NCI-H187 (cell line): ENCODE data around the gene STK4.
"Not testable (repeated sequence)": the region's sequence is repeated elsewhere in the genome, so short reads cannot be mapped to it uniquely, and the experiment has no call there.

Experiments
- DNase-seq, 2 experiments: peaks; one replicate each; lab custom pipeline; 2025; lab: John Stamatoyannopoulos, UW

The STK4 gene

GRCh38 chr20:44988631-44989171 is 22.4 kb downstream of the STK4 start:
- no peak for DNase-seq

- DNase-seq = no peak
Measured at GRCh38 chr20:44990425-44990824, 24.1 kb downstream of the STK4 start.

DNA sequence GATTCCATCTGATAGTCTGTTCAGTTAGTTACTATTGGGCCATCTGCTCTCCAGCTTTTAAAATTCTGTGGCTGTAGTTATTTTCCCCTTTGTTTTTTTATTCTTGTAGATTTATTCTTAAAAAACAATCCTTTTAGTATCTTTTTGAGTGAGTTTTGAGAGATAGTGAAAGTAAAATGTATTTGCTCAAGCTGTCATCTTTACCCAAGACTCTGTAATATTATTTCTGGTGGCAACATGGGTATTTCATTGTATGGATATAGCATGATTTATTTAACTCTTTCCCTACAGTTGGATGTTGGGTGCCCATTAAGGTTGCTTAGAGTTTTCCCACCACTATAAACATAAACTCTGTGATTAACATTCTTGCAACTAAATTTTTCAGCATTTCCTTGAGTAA is 24.6 kb downstream of the STK4 start:
- DNase-seq = no peak

DNA sequence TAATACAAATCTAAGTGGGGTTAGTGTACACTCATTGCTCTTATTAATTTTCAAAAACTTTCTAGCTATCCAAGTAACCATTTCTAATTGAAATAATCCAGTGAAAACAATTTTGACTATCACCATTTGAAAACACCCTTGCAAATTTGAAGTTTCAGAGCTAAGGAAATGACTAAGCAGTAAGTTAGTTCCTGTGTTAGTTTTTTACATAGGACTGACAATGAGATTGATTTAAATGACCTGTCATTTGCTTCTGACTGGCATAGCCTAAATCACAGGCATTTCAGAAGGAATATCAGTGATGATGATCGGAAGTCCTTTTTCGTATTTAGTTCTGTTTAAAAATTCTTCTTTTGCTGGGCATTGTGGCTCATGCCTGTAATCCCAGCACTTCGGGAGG is 27.0 kb downstream of the STK4 start:
- DNase-seq = no peak

DNA sequence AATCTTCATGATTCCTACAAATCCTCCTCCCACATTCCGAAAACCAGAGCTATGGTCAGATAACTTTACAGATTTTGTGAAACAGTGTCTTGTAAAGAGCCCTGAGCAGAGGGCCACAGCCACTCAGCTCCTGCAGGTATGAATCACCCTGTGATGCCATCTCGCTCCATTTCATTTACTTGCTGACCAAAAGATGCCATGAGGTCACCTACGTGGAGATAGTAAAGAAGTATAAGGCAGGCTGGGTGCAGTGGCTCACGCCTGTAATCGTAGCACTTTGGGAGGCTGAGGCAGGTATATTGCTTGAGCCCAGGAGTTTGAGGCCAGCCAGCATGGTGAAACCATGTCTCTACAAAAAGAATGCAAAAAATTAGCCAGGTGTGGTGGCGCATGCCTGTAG is 30.9 kb downstream of the STK4 start:
- DNase-seq = no peak

DNA sequence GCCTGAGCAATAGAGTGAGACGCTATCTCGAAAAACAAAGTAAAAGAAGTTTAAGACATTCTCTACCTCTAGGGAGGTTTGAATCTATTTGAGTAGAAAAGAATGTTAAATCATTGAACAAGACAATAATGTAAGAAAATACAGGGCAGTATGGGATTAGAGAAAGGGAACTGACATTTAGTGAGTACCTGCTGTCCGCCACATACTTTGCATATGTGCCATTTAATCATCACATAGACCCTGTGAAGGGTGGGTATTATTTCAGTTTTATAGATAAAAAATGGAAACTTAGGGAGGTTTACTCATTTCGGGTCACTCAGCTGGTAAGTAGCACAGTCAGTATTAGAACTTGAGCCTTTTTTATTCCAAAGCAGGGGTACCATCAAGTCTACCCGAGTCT is 31.4 kb downstream of the STK4 start:
- no peak for DNase-seq

GRCh38 chr20:45008521-45009049 is 42.3 kb downstream of the STK4 start:
- no peak for DNase-seq

GRCh38 chr20:45010399-45010828 is 44.1 kb downstream of the STK4 start:
- DNase-seq = no peak

GRCh38 chr20:45011108-45011526 is 44.8 kb downstream of the STK4 start:
- DNase-seq = no peak

DNA sequence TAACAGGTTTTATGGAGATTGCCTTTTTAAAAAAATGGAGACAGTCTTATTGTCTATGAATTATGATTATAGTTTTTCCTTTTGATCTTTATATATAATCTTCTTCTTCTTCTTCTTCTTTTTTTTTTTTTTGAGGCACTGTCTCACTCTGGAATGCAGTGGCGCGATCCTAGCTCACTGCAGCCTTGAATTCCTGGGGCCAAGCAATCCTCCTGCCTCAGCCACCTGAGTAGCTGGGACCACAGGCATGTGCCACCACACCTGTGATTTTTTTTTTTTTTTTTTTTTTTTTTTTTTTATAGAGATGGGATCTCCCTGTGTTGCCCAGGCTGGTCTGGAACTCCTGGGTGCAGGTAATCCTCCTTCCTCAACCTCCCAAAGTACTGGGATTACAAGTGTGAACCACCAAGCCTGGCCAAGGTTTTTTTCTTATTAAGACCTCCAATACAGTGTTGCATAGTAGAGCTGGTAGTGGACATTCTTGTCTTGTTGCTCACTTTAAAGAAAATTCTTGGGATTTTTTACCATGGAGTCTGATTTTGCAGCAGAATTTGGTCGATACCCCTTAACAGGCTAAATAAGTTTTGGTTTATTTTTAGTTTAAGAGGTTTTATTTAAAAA is 46.5 kb downstream of the STK4 start:
- no peak for DNase-seq

GRCh38 chr20:45014131-45014530 is 47.8 kb downstream of the STK4 start:
- not testable (repeated sequence) for DNase-seq

DNA sequence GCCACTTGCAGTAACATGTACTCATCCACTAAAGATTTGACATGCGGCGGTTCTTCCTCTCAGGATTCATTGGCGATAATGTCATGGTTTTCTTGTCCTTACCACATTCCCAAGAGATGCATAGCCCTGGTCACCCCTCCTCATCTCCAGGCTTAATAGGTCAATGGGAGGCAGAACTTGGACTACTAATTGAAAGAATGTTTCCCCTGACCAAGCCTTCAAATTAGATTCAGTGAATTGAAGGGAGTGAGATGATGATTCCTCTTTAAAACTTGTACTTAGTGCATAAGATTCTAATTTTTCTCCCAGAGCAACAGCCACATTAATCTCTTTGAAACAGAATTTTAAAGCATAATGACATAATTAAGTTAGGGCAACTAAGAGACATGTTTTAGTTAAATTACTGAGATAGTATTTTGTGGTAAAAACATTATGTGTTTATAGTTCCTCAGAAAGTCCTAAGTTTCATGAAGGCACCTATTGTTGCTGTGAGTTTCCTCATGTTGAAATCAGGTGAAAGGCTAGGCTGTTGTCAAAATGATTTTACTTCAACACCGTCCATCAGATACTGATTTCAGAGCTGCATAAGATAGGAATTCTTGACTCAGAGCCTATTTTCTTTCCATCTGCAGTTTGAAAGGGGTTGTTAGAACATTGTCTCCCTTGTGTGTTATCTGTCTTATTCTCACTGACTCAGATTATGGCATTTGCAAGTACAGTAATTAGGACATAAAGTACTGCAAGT is 48.5 kb downstream of the STK4 start:
- no peak for DNase-seq

GRCh38 chr20:45016089-45016671 is 49.9 kb downstream of the STK4 start:
- DNase-seq = no peak

DNA sequence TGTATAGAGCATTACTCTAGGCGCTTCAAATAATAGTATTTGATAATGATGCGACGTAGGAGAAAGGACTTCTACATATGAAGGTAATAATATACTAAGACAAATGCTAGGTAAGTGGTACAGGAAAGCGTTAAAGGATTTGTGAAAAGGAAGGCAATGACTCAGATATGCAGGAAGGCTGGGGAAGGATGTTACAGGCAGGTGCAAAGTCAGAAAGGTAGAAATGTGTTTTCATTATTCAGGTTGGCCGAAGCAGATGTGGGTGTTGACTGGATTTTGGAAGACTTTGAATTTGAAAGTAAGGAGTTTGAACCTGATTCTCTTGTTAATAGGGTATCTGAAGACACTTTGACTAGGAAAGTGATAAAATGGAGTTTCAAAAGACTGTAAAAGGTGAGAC is 51.0 kb downstream of the STK4 start:
- DNase-seq = no peak

GRCh38 chr20:45017857-45018256 is 51.5 kb downstream of the STK4 start:
- DNase-seq = no peak

GRCh38 chr20:45019027-45019761 is 52.9 kb downstream of the STK4 start:
- no peak for DNase-seq

- no peak for DNase-seq
Measured at GRCh38 chr20:45019762-45020123, 53.4 kb downstream of the STK4 start.

GRCh38 chr20:45020236-45020886 is 54.0 kb downstream of the STK4 start:
- no peak for DNase-seq

- no peak for DNase-seq
Measured at GRCh38 chr20:45021631-45022030, 55.3 kb downstream of the STK4 start.

- not testable (repeated sequence) for DNase-seq
Measured at GRCh38 chr20:45023140-45023539, 56.8 kb downstream of the STK4 start.

DNA sequence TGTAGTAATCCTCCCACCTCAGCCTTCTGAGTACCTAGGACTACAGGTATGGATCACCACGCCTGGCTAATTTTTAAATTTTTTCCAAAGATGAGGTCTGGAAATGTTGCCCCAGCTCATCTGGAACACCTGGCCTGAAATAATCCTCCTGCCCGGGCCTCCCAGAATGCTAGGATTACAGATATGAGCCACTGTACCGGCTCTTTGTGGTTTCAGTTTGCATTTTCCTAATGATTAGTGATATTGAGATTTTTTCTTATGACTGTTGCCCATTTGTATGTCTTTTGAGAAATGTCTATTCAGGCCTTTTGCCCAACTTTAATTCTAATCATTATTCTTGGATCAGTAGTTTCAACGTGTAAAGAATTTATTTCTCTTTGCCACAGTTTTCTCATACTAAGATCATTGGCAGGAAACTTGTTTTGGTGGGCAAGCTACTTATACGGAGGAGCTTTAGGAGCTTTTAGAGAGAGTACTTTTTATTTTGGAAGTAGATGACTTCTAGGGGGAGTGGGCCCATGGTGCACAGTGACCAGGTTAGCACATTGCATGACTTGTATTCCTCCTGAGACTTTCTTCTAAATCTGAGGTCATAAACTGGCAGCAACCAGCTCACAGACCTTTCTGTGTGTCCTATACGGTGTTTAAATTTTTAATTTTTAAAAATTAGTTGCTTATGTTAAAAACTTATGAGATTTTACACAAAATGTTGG is 62.3 kb downstream of the STK4 start:
- no peak for DNase-seq
